ENCODE measurements around the gene ARHGAP45.
"Not testable (repeated sequence)": the region's sequence is repeated elsewhere in the genome, so short reads cannot be mapped to it uniquely, and the experiment has no call there.

The ARHGAP45 gene

GRCh38 chr19:1121395-1121794 is 54.4 kb downstream of the ARHGAP45 start:
- DNase-seq, result no peak

GRCh38 chr19:1122021-1122971 is 55.3 kb downstream of the ARHGAP45 start:
- no peak for DNase-seq

DNA sequence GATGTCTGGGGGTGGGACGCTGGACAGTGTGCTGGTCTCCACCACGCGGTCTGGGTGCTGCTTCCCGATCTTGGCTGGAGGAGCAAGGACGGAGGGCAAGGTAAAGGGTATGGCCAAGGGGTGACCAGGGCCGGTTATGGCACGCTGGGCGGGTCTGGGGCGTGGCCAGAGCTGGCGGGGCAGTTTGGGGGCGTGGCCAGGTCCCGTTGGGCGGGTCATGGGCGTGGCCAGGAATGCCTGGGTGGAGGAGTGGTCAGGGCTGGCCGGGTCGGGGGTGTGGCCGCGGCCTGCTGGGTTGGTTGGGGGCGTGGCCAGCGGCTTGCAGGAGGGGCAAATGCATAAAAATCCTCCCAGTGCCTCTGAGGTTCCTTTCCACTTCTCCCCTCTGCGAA is 56.0 kb downstream of the ARHGAP45 start:
- DNase-seq, result no peak

GRCh38 chr19:1123381-1123780 is 56.4 kb downstream of the ARHGAP45 start:
- no peak for DNase-seq

DNA sequence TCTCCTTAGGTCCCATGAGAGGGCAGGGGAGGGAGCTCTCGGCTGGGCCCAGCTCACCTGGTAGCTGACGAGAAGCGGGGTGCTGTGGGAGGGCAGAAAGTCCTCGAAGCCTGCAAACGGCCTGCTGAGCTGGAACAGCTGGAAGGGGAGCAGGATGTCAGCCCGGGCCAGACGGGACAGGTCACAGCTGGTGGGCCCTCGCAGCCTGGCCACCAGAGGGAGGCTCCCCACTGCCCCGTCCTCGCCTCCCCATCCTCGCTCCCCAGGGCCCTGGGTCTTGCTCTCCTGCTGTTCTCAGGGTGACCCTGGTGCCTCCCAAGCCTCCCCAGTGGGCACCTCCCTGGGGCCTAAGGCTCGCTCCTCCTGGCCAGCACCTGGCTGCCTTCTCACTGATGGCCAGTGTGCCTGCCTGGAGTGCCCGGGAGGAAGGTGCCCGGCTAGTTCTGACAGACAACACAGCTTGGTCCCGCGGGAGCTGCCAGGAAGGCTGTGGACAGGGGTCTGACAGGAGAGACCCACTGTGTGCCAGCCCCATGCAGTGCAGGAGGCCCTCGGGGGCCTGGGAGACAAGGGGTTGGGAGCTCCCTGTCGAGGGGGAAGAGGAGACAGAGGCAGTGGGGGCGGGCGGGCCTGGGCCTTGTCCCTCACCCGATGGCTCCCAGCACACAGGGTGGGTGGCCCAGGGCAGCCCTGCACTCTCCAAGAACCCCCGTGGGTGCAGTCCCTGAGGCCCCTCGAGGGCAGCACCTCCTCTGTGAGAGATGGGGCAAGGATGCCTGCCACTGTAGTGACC is 57.1 kb downstream of the ARHGAP45 start:
- DNase-seq, result no peak

DNA sequence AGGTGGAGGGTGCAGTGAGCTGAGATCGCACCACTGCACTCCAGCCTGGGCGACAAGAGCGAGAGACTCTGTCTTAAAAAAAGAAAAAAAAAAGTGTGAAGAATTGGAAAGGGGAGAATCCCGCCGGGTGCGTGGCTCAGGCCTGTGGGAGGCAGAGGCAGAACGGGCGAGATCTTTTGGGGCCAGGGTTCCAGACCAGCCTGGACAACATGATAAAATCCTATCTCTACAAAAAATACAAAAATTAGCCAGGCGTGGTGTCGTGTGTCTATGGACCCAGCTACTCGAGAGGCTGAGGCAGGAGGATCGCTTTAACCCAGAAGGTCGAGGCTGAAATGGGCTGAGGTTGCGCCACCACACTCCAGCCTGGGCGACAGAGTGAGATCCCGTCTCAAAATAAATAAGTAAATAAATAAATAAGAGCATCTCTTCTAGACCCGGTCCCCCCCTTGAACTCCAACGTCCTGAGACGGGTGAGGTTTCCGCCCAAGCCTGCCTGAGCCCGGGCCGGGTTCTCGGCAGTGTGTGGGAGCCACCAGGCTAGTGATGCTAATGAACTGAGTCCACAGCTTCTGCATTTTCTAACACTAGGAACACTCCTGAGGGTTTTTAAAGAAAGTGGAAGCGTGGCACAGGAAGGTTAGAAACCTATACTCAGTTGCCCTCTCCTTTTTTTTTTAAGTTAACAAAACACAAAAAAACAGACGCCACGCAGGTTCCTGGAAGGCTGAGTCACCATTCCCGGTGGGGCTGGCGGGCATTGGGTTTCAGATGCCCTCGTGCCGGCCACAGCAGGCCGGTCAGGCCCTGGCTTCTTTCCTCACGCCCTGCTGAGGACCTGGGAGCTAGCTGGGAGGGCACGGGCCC is 58.9 kb downstream of the ARHGAP45 start:
- DNase-seq, result no peak

GRCh38 chr19:1126984-1127760 is 60.2 kb downstream of the ARHGAP45 start:
- no peak for DNase-seq

DNA sequence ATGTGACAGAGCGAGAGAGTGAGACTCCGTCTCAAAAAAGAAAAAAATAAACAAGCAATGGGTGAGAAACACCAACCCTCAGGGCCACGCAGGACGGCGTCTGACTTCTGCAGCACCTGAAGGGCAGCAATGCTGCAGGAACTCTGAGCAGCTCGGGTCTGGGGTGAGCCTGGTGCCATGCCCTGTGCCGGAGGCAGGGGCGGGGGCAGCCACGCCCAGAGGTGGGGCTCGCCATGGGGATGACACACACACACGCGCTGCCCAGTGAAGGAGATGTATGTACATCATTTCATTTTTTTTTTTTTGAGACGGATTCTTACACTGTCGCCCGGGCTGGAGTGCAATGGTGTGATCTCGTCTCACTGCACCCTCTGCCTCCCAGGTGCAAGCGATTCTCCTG is 61.1 kb downstream of the ARHGAP45 start:
- DNase-seq, result no peak

DNA sequence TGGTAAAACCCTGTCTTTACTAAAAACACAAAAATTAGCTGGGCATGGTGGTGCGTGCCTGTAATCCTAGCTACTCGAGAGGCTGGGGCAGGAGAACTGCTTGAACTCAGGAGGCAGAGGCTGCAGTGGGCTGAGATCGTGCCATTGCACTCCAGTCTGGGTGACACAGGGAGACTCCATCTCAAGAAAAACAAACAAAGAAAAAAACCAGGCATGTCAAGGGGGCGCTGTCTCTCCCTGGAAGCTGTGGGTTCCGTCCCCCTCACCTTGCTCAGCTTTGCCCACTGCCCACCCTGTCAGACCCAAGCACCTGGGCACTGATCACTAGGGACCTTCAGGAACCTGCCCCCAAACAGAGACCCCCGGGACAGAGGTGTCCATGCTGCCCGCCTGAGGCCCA is 62.1 kb downstream of the ARHGAP45 start:
- not testable (repeated sequence) for DNase-seq

- DNase-seq, result no peak
Measured at GRCh38 chr19:1129535-1129934, 62.6 kb downstream of the ARHGAP45 start.

GRCh38 chr19:1130771-1131717 is 64.1 kb downstream of the ARHGAP45 start:
- no peak for DNase-seq

DNA sequence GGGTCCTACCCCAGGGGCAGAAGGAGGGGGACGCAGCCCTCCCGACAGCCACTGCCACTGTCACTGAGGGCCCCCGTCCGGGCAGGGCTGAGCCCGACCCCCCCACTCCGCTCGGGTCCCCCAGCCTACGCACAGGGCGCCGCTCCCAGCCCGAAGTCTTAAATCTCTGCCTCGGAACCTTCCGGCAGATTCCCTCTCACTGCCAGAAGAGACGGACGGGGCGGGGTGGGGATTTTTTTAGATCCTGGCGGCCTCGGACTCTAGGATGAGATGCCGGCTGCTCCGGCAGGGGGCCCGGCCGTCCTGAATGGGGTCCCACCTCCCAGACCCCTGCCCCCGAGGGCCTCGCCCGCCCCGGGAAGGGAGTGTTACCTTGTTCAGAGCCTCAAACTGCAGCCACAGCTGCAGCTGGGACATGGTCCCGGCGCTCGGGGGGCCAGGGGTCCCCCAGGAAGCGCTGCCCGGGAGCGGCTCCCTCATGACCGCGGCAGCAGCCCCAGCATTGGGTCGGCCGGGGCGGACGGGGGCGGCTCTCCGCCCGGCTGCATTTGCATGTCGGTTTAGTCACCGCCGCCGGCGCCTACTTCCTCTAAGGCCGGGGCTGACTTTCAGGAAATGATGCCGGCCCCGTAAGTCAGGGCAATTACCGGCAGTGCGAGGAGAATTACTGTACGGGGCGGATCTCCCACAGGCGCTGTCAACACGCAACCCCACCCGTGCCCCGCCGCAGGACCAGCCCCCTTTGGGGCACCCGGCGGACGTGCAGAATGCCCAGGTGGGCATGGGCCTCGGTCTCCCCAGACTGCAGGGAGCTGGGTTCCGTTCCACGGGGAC is 65.0 kb downstream of the ARHGAP45 start:
- DNase-seq, result peak; percentile 81

GRCh38 chr19:1132552-1133383 is 65.8 kb downstream of the ARHGAP45 start:
- DNase-seq, result no peak

- DNase-seq, result peak; percentile 54
Measured at GRCh38 chr19:1133471-1133929, 66.5 kb downstream of the ARHGAP45 start.

DNA sequence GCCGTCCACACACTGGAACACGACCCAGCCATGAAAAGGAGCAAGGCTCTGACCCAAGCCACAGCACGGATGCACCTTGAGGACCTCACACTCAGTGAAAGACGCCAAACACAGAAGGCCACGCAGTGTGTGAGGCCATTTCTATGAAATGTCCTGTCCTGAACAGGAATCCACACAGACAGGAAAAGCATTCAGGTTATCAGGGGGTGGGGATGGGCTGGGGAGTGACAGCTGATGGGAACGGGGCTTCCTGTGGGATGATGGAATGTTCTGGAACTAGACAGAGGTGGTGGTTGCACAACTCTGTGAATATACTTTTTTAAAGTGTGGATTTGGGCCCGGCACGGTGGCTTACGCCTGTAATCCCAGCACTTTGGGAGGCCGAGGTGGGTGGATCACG is 67.5 kb downstream of the ARHGAP45 start:
- no peak for DNase-seq

DNA sequence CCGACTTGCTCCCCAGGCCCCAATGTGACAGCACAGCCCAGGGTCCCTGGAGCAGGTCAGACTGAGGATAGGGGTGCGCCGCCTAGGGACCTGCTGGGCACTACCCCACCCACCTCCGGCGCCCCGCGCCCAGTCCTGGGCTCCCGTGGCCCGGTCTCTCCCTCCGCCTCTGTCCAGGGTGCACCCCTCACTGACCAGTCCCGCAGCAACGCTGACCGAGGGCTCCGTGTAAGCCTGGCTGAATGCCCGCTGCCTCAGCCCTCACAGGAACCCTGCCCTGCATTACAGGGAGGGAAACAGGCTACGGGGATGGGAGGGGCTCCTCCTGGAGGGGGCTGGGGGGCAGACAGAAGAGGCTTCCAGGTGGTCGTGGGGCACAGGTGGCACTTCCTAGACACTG is 68.5 kb downstream of the ARHGAP45 start:
- DNase-seq, result no peak

GRCh38 chr19:1136201-1136600 is 69.2 kb downstream of the ARHGAP45 start:
- DNase-seq, result no peak

All from activated CD4-positive, alpha-beta T cell treated with anti-CD3 and anti-CD28 coated beads for 1 hour (primary cell).